Endodermal cell (in vitro differentiated cells): ENCODE results near the gene NFATC2. TPM values are rescaled to one million over a fixed set of nuclear protein-coding genes. Genes with fewer than 3 reads are reported as not detected.

Source experiments
- DNase-seq: peaks from one replicate; pipeline ENCODE4 v3.0.0-alpha.2; 2017
- H3K27ac ChIP-seq: 2 replicates; pipeline ENCODE4 v1.5.1; 2013; ENCODE audit warnings: mild to moderate bottlenecking, low read depth, low read length, moderate library complexity
- H3K27me3 ChIP-seq: 2 replicates; pipeline ENCODE4 v1.6.1; 2013; ENCODE audit warnings: mild to moderate bottlenecking, low read length, moderate library complexity; ENCODE audit not compliant: insufficient read depth, control insufficient read depth, poor library complexity, severe bottlenecking
- H3K36me3 ChIP-seq: 2 replicates; pipeline ENCODE4 v1.7.0; 2013; ENCODE audit warnings: mild to moderate bottlenecking, low read length, moderate library complexity; ENCODE audit not compliant: control insufficient read depth, insufficient read depth
- H3K4me1 ChIP-seq: one replicate; pipeline ENCODE4 v1.7.0; 2013; ENCODE audit warnings: low read length; ENCODE audit not compliant: control insufficient read depth, insufficient read depth
- H3K4me3 ChIP-seq: 2 replicates; pipeline ENCODE4 v1.5.1; 2013; ENCODE audit warnings: mild to moderate bottlenecking, low read length, moderate library complexity
- H3K9ac ChIP-seq: 2 replicates; pipeline ENCODE4 v1.6.1; 2013; ENCODE audit warnings: mild to moderate bottlenecking, low read length, moderate library complexity; ENCODE audit not compliant: poor library complexity, severe bottlenecking; ENCODE audit errors: extremely low read depth
- H3K9me3 ChIP-seq: 2 replicates; pipeline ENCODE4 v1.6.1; 2013; ENCODE audit warnings: mild to moderate bottlenecking, low read length, moderate library complexity; ENCODE audit not compliant: control insufficient read depth
- H3K27ac Mint-ChIP-seq: 2 replicates; pipeline ENCODE4 v1.8.0; 2020; ENCODE audit warnings: mixed read lengths
- H3K27me3 Mint-ChIP-seq: 2 replicates; pipeline ENCODE4 v1.8.0; 2021; ENCODE audit warnings: mild to moderate bottlenecking, mixed read lengths; ENCODE audit not compliant: insufficient read depth
- H3K36me3 Mint-ChIP-seq: 2 replicates; pipeline ENCODE4 v1.8.0; 2020; ENCODE audit warnings: low read depth, mixed read lengths
- H3K4me1 Mint-ChIP-seq: 2 replicates; pipeline ENCODE4 v1.8.0; 2020; ENCODE audit warnings: mixed read lengths
- H3K4me3 Mint-ChIP-seq: 2 replicates; pipeline ENCODE4 v1.8.0; 2020; ENCODE audit warnings: mild to moderate bottlenecking, moderate library complexity, mixed read lengths
- H3K9me3 Mint-ChIP-seq: 2 replicates; pipeline ENCODE4 v1.8.0; 2020; ENCODE audit warnings: mild to moderate bottlenecking, mixed read lengths
- CTCF ChIP-seq: fragments of 200-600 bp; sonication (generic); conservative IDR thresholded peaks from 2 replicates; pipeline ENCODE4 v1.5.0; 2021; ENCODE audit warnings: antibody characterized with exemption, mild to moderate bottlenecking
- WGBS, 2 experiments: methylation state at CpG; one replicate each; pipeline versions ENCODE4 v1.1.5 to v1.1.7; 2013; ENCODE audit warnings: missing lambda C conversion rate in 2 of 2, mixed read lengths in 1 of 2; ENCODE audit not compliant: insufficient coverage in 1 of 2, insufficient read length in 1 of 2; 5-methylcytosine and 5-hydroxymethylcytosine counted together
- total RNA-seq, 2 donors: library from RNA; stranded (reverse); fragmentation: NEBNext Ultra II Directional in 1 of 2; extraction: Animal tissue kit (Norgen Biotek cat#: 25700) in 1 of 2; gene quantifications; 2 replicates in 1 of 2; 3 replicates in 1 of 2; pipeline ENCODE4 v1.2.1, GENCODE V29; 2021

The NFATC2 gene
- total RNA-seq, 2 donors from 2014 or later, result 1.5 to 2.1 TPM

- Histone ChIP-seq H3K9ac (no peak overlapping the region), H3K9me3 (no peaks in the 10 kb centered on the region), H3K27ac (no peak overlapping the region), H3K4me1 (no peaks in the 10 kb centered on the region), H3K36me3 (no peaks in the 10 kb centered on the region), H3K4me3 (no peak overlapping the region), H3K27me3 (no peaks in the 10 kb centered on the region)
- Mint-ChIP-seq H3K9me3 (no peaks in the 10 kb centered on the region), H3K4me3 (no peak overlapping the region), H3K4me1 (peaks cover 20% of the 10 kb centered on the region), H3K27me3 (no peaks in the 10 kb centered on the region), H3K27ac (no peak overlapping the region), H3K36me3 (no peaks in the 10 kb centered on the region)
- DNase-seq, result no peak
- TF ChIP-seq CTCF, result no peak
- 79 to 83% methylated on average over 13 to 15 of the region's 15 CpGs for WGBS, 2 experiments
Measured at GRCh38 chr20:51424270-51425117, 118.0 kb downstream of the NFATC2 start.

- no peaks in the 10 kb centered on the region for H3K36me3 Mint-ChIP-seq
- DNase-seq, result peak; percentile 77
Measured at GRCh38 chr20:51423810-51424209, 118.7 kb downstream of the NFATC2 start.

GRCh38 chr20:51423290-51423667, 119.2 kb downstream of the NFATC2 start:
- WGBS, 2 experiments, result 97 to 100% methylated on average over 1 of the region's 1 CpG
- H3K27ac ChIP-seq, result no peak overlapping the region
- no peak for TF ChIP-seq CTCF
- Mint-ChIP-seq H3K9me3 (no peaks in the 10 kb centered on the region), H3K4me3 (no peak overlapping the region), H3K27me3 (no peaks in the 10 kb centered on the region), H3K27ac (no peak overlapping the region), H3K36me3 (no peaks in the 10 kb centered on the region), H3K4me1 (peaks cover 16% of the 10 kb centered on the region)
- H3K36me3 ChIP-seq, result no peaks in the 10 kb centered on the region
- no peak overlapping the region for H3K4me3 ChIP-seq
- no peaks in the 10 kb centered on the region for H3K9me3 ChIP-seq
- DNase-seq, result no peak
- no peak overlapping the region for H3K9ac ChIP-seq
- H3K27me3 ChIP-seq, result no peaks in the 10 kb centered on the region
- H3K4me1 ChIP-seq, result no peaks in the 10 kb centered on the region

More at GRCh38 chr20:51423810-51424209, 118.7 kb downstream of the NFATC2 start:
- Histone ChIP-seq H3K4me1 (no peaks in the 10 kb centered on the region), H3K4me3 (no peak overlapping the region), H3K27ac (no peak overlapping the region), H3K9ac (no peak overlapping the region), H3K27me3 (no peaks in the 10 kb centered on the region), H3K9me3 (no peaks in the 10 kb centered on the region), H3K36me3 (no peaks in the 10 kb centered on the region)
- H3K4me1 Mint-ChIP-seq, result peaks cover 20% of the 10 kb centered on the region
- no peak for TF ChIP-seq CTCF
- H3K27me3 Mint-ChIP-seq, result no peaks in the 10 kb centered on the region
- H3K9me3 Mint-ChIP-seq, result no peaks in the 10 kb centered on the region
- WGBS, 2 experiments, result 38 to 53% methylated on average over 7 of the region's 7 CpGs
- no peak overlapping the region for H3K4me3 Mint-ChIP-seq
- peak overlapping the region; percentile 24 for H3K27ac Mint-ChIP-seq
